Right ventricle myocardium superior (tissue), 1 donor: ENCODE results near the gene ABCC10. TPM values are rescaled to one million over a fixed set of nuclear protein-coding genes. Genes with fewer than 3 reads are reported as not detected.
"Not testable (repeated sequence)": the region's sequence is repeated elsewhere in the genome, so short reads cannot be mapped to it uniquely, and the experiment has no call there.

Experiments used
- ATAC-seq: fragments of 200-7000 bp; cut with Tn5 transposase; one replicate; pipeline ENCODE4 v1.9.1; 2020; ENCODE audit warnings: mild to moderate bottlenecking; ENCODE audit not compliant: poor library complexity
- DNase-seq: peaks from one replicate; pipeline ENCODE4 v3.0.0-alpha.2; 2020
- intact Hi-C: fragments of 100-400 bp; cut with DNase I; formaldehyde crosslinking; loops from one replicate; pipeline ENCODE4 v1.11.2; 2022
- long read RNA-seq: library from polyadenylated mRNA; unstranded; transcript quantifications from one replicate; pipeline ENCODE4 v2.0.0, GENCODE V29; 2021
- total RNA-seq: library from RNA; stranded (reverse); fragmentation: NEBNext Ultra II Directional; extraction: Animal tissue kit (Norgen Biotek cat#: 25700); gene quantifications from one replicate; pipeline ENCODE4 v1.2.1, GENCODE V29; 2021
- donor health status: DM: no; HTN: yes; CAD: no; lungs with severe emphysema.

Gene ABCC10
- total RNA-seq = 9.8 TPM
- long read RNA-seq, partial matches to known transcripts = 6 of 17 reads
- long read RNA-seq, other reads (novel, unspliced or antisense) = 11 of 17 reads

- ATAC-seq (peak; percentile 99), DNase-seq (peak; percentile 97)
- intact Hi-C loops = no loop called here
These were observed at the start of gene ABCC10 for GRCh38 chr6:43427406-43428111. Gene ABCC10 (plus strand): TSS chr6:43427541. CDS start chr6:43427979, 438 bp downstream.

- intact Hi-C loops = no loop called here
- DNase-seq (no peak), ATAC-seq (no peak)
These were observed 49.6 kb upstream of the ABCC10 start for GRCh38 chr6:43377710-43378229.

GRCh38 chr6:43378631-43379030, 48.7 kb upstream of the ABCC10 start:
- DNase-seq (no peak), ATAC-seq (no peak)
- intact Hi-C loops = no loop called here

GRCh38 chr6:43380858-43381257, 46.5 kb upstream of the ABCC10 start:
- intact Hi-C loops, ATAC-seq, DNase-seq: not testable (repeated sequence)

GRCh38 chr6:43383021-43383667, 44.2 kb upstream of the ABCC10 start:
- intact Hi-C loops = no loop called here
- DNase-seq = no peak
- ATAC-seq = no peak

- ATAC-seq = no peak
- DNase-seq = no peak
These were observed 40.8 kb upstream of the ABCC10 start for GRCh38 chr6:43386492-43386891.

GRCh38 chr6:43389730-43390295, 37.5 kb upstream of the ABCC10 start:
- DNase-seq = no peak
- ATAC-seq = no peak
- intact Hi-C loops = loop anchor here (5.0 kb wide), 1 partner anchor 117 kb away; no protein-coding TSS in a partner anchor

More at GRCh38 chr6:43386492-43386891, 40.8 kb upstream of the ABCC10 start:
- intact Hi-C loops = loop anchor here (5.0 kb wide), 1 partner anchor 121 kb away; no protein-coding TSS in a partner anchor

- intact Hi-C loops, DNase-seq, ATAC-seq: not testable (repeated sequence)
These were observed 36.4 kb upstream of the ABCC10 start for GRCh38 chr6:43390753-43391439.

GRCh38 chr6:43391440-43392031, 35.8 kb upstream of the ABCC10 start:
- DNase-seq (no peak), ATAC-seq (no peak)
- intact Hi-C loops = no loop called here

- intact Hi-C loops, DNase-seq, ATAC-seq: not testable (repeated sequence)
These were observed 34.2 kb upstream of the ABCC10 start for GRCh38 chr6:43393133-43393532.

- no peak for DNase-seq
- ATAC-seq = no peak
- intact Hi-C loops = no loop called here
These were observed 33.7 kb upstream of the ABCC10 start for GRCh38 chr6:43393602-43394001.

- ATAC-seq (no peak), DNase-seq (no peak)
- intact Hi-C loops = no loop called here
These were observed 32.4 kb upstream of the ABCC10 start for GRCh38 chr6:43394982-43395381.

- intact Hi-C loops = no loop called here
- DNase-seq = peak; percentile 50
- no peak for ATAC-seq
These were observed 31.6 kb upstream of the ABCC10 start for GRCh38 chr6:43395776-43396175.

GRCh38 chr6:43396408-43397149, 30.8 kb upstream of the ABCC10 start:
- DNase-seq (no peak), ATAC-seq (no peak)
- intact Hi-C loops = no loop called here

- intact Hi-C loops = no loop called here
- DNase-seq (no peak), ATAC-seq (no peak)
These were observed 27.3 kb upstream of the ABCC10 start for GRCh38 chr6:43399932-43400487.

GRCh38 chr6:43401730-43402129, 25.6 kb upstream of the ABCC10 start:
- ATAC-seq = peak; percentile 68
- intact Hi-C loops = no loop called here
- no peak for DNase-seq

GRCh38 chr6:43402820-43403219, 24.5 kb upstream of the ABCC10 start:
- ATAC-seq = no peak
- intact Hi-C loops = no loop called here
- DNase-seq = no peak

- no peak for DNase-seq
These were observed 22.0 kb upstream of the ABCC10 start for GRCh38 chr6:43405354-43405753.

More at GRCh38 chr6:43405354-43405753, 22.0 kb upstream of the ABCC10 start:
- intact Hi-C loops = no loop called here
- no peak for ATAC-seq
